GM23338 (cell line): Measurements from ENCODE around the gene HAL.

ENCODE experiments used
- CREB1 ChIP-seq: fragments of 250-450 bp; sonication (Bioruptor Pico); IDR thresholded peaks from 2 replicates; pipeline ENCODE4 v1.5.0; 2020; ENCODE audit warnings: low read depth, mild to moderate bottlenecking, moderate library complexity
- EZH2 ChIP-seq: fragments of 200-600 bp; sonication (generic); IDR thresholded peaks from one replicate; pipeline ENCODE4 v1.8.0; 2017; ENCODE audit warnings: antibody characterized with exemption, mild to moderate bottlenecking, low read depth; ENCODE audit not compliant: unreplicated experiment
- EZH2phosphoT487 ChIP-seq: fragments of 200-600 bp; sonication (generic); IDR thresholded peaks from one replicate; pipeline ENCODE4 v1.8.1; 2018; ENCODE audit warnings: antibody characterized with exemption; ENCODE audit not compliant: unreplicated experiment
- JUNB ChIP-seq: IDR thresholded peaks from one replicate; pipeline ENCODE4 v1.6.1; 2016; ENCODE audit warnings: antibody characterized with exemption; ENCODE audit not compliant: unreplicated experiment
- NANOG ChIP-seq: IDR thresholded peaks from 2 replicates; pipeline ENCODE4 v1.6.1; 2016; ENCODE audit warnings: antibody characterized with exemption, borderline replicate concordance
- POLR2AphosphoS5 ChIP-seq: IDR thresholded peaks from 2 replicates; pipeline ENCODE4 v1.6.1; 2016; ENCODE audit warnings: antibody characterized with exemption, low read depth
- STAT1 ChIP-seq: IDR thresholded peaks from one replicate; pipeline ENCODE4 v1.6.1; 2016; ENCODE audit warnings: antibody characterized with exemption; ENCODE audit not compliant: unreplicated experiment
- TF ChIP-seq, protein P1 (sequence below), 2 experiments: fragments of 200-600 bp in 1 of 2; sonication (generic) in 1 of 2; conservative IDR thresholded peaks; 2 replicates each; pipeline versions ENCODE4 v1.5.1 to v1.6.1; 2016 to 2017; ENCODE audit warnings: antibody characterized with exemption in 2 of 2, low read depth in 2 of 2, mild to moderate bottlenecking in 2 of 2, moderate library complexity in 1 of 2
- TF ChIP-seq, protein P2 (sequence below): IDR thresholded peaks from one replicate; pipeline ENCODE4 v1.6.1; 2018; ENCODE audit warnings: antibody characterized with exemption; ENCODE audit not compliant: unreplicated experiment

DNA sequence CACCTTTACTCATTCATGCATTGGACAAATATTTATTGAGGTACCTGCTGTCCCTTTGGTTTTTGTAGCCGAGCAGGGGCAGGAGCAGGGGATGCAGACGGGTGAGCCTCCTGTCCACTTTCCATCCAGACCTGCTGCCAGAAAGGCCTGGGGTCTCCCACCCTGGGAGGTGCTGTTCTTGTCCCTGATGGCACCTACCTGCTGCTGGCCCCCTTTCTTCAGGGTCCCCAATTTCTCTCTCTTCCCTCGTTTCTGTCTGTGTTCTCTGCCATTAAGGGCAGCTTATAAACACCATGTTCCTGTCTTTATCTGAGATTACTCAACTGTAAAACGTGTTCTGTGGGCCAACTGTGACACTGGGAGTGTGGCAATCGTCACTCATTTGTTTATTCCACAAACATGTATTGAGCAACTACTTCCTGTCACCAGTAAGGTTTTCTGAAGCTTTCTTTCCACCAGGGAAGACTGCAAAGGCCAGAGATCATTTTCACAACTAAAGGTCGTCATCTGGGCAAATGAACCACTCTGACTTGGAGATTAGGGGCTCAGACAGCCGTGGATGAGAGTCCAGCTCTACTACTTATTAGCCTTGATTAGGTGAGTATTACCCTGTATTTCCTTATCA, at the start of gene HAL:
- no peak for TF ChIP-seq EZH2
- TF ChIP-seq STAT1, result no peak
- TF ChIP-seq, protein P1, sequence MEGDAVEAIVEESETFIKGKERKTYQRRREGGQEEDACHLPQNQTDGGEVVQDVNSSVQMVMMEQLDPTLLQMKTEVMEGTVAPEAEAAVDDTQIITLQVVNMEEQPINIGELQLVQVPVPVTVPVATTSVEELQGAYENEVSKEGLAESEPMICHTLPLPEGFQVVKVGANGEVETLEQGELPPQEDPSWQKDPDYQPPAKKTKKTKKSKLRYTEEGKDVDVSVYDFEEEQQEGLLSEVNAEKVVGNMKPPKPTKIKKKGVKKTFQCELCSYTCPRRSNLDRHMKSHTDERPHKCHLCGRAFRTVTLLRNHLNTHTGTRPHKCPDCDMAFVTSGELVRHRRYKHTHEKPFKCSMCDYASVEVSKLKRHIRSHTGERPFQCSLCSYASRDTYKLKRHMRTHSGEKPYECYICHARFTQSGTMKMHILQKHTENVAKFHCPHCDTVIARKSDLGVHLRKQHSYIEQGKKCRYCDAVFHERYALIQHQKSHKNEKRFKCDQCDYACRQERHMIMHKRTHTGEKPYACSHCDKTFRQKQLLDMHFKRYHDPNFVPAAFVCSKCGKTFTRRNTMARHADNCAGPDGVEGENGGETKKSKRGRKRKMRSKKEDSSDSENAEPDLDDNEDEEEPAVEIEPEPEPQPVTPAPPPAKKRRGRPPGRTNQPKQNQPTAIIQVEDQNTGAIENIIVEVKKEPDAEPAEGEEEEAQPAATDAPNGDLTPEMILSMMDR (conservative IDR thresholded peaks at IDR 0.05; ENCODE audit: low read depth in 2 of 2), result no peak
- TF ChIP-seq POLR2AphosphoS5, result no peak
- no peak for TF ChIP-seq CREB1 (CRISPR knock-in tag)
- TF ChIP-seq EZH2phosphoT487, result no peak
- no peak for TF ChIP-seq NANOG
- TF ChIP-seq JUNB, result no peak
- TF ChIP-seq, protein P2, sequence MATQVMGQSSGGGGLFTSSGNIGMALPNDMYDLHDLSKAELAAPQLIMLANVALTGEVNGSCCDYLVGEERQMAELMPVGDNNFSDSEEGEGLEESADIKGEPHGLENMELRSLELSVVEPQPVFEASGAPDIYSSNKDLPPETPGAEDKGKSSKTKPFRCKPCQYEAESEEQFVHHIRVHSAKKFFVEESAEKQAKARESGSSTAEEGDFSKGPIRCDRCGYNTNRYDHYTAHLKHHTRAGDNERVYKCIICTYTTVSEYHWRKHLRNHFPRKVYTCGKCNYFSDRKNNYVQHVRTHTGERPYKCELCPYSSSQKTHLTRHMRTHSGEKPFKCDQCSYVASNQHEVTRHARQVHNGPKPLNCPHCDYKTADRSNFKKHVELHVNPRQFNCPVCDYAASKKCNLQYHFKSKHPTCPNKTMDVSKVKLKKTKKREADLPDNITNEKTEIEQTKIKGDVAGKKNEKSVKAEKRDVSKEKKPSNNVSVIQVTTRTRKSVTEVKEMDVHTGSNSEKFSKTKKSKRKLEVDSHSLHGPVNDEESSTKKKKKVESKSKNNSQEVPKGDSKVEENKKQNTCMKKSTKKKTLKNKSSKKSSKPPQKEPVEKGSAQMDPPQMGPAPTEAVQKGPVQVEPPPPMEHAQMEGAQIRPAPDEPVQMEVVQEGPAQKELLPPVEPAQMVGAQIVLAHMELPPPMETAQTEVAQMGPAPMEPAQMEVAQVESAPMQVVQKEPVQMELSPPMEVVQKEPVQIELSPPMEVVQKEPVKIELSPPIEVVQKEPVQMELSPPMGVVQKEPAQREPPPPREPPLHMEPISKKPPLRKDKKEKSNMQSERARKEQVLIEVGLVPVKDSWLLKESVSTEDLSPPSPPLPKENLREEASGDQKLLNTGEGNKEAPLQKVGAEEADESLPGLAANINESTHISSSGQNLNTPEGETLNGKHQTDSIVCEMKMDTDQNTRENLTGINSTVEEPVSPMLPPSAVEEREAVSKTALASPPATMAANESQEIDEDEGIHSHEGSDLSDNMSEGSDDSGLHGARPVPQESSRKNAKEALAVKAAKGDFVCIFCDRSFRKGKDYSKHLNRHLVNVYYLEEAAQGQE, result no peak
